ENCODE measurements around the gene GTSE1.

- TF ChIP-seq ZNF281 (CRISPR knock-in tag; IDR thresholded peaks at IDR 0.05; ENCODE audit: borderline replicate concordance), result no peak
- TF ChIP-seq XRCC5 (optimal IDR thresholded peaks at IDR 0.05; ENCODE audit: low read length), result no peak
- no peak for TF ChIP-seq ZKSCAN8 (CRISPR knock-in tag; IDR thresholded peaks at IDR 0.05; ENCODE audit: borderline replicate concordance)
- no peak for TF ChIP-seq POLR2AphosphoS5 (IDR thresholded peaks at IDR 0.05; ENCODE audit: low read depth, low read length)
- no peak for TF ChIP-seq ZNF251 (CRISPR knock-in tag; IDR thresholded peaks at IDR 0.05)
- TF ChIP-seq ELF1 (CRISPR knock-in tag; IDR thresholded peaks at IDR 0.05), result no peak
- no peak for TF ChIP-seq SSRP1 (CRISPR knock-in tag; IDR thresholded peaks at IDR 0.05)
- TF ChIP-seq FOXA3 (CRISPR knock-in tag; IDR thresholded peaks at IDR 0.05), result no peak
- no peak for TF ChIP-seq TOE1 (CRISPR knock-in tag; IDR thresholded peaks at IDR 0.05)
- TF ChIP-seq ZSCAN30 (CRISPR knock-in tag; IDR thresholded peaks at IDR 0.05), result no peak
- TF ChIP-seq ZNF569 (CRISPR knock-in tag; IDR thresholded peaks at IDR 0.05; ENCODE audit: borderline replicate concordance), result no peak
Observed at GRCh38 chr22:46299101-46299500, 2.4 kb downstream of the GTSE1 start.

Data from HepG2 (cell line).